ENCODE results near the gene PHLPP1.

The PHLPP1 gene

DNA sequence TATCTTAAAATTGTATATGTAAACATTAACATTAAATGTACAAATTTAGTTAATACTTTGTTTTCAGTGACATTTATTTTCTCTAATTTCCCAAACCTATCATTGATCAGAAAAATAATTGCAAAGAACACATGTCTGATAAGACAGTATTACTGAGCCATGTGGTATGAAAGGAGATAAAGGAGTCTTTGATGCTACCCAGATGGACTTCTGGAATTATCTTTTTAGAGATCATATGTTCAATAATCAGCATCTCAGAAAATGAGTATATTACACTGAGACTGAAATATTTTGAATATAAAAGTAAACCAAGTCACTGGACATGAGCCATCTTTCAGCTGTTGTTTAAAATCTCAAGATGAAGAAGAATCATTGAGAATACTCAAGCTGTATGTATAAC is 153.3 kb downstream of the PHLPP1 start:
- TF ChIP-seq, protein P1, sequence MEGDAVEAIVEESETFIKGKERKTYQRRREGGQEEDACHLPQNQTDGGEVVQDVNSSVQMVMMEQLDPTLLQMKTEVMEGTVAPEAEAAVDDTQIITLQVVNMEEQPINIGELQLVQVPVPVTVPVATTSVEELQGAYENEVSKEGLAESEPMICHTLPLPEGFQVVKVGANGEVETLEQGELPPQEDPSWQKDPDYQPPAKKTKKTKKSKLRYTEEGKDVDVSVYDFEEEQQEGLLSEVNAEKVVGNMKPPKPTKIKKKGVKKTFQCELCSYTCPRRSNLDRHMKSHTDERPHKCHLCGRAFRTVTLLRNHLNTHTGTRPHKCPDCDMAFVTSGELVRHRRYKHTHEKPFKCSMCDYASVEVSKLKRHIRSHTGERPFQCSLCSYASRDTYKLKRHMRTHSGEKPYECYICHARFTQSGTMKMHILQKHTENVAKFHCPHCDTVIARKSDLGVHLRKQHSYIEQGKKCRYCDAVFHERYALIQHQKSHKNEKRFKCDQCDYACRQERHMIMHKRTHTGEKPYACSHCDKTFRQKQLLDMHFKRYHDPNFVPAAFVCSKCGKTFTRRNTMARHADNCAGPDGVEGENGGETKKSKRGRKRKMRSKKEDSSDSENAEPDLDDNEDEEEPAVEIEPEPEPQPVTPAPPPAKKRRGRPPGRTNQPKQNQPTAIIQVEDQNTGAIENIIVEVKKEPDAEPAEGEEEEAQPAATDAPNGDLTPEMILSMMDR (IDR thresholded peaks at IDR 0.05), result no peak
- Histone ChIP-seq H3K4me1 (peaks cover under 1% of the 10 kb centered on the region), H3K4me3 (ENCODE audit: low read depth, low read length) (no peak overlapping the region), H3K9me3 (ENCODE audit: control insufficient read depth, low read length) (no peaks in the 10 kb centered on the region), H3K79me2 (no peaks in the 10 kb centered on the region), H3K36me3 (ENCODE audit: control insufficient read depth, insufficient read depth, low read length) (no peaks in the 10 kb centered on the region), H2AFZ (no peak overlapping the region), H3K9ac (no peak overlapping the region), H3K27ac (no peak overlapping the region), H3K4me2 (ENCODE audit: low read length) (no peak overlapping the region), H3K27me3 (ENCODE audit: control insufficient read depth, insufficient read depth, low read length) (no peaks in the 10 kb centered on the region)

GRCh38 chr18:62870643-62871042 is 155.3 kb downstream of the PHLPP1 start:
- H3K27ac ChIP-seq, result no peak overlapping the region
- no peaks in the 10 kb centered on the region for H3K9me3 ChIP-seq (ENCODE audit: control insufficient read depth, low read length)
- TF ChIP-seq, protein P1 (IDR thresholded peaks at IDR 0.05), result no peak
- H3K4me2 ChIP-seq (ENCODE audit: low read length), result peak overlapping the region; percentile 18
- peak overlapping the region; percentile 2 for H3K4me3 ChIP-seq (ENCODE audit: low read depth, low read length)
- no peaks in the 10 kb centered on the region for H3K36me3 ChIP-seq (ENCODE audit: control insufficient read depth, insufficient read depth, low read length)
- no peak overlapping the region for H2AFZ ChIP-seq
- H3K9ac ChIP-seq, result no peak overlapping the region
- H3K79me2 ChIP-seq, result no peaks in the 10 kb centered on the region
- H3K27me3 ChIP-seq (ENCODE audit: control insufficient read depth, insufficient read depth, low read length), result no peaks in the 10 kb centered on the region
- no peaks in the 10 kb centered on the region for H3K4me1 ChIP-seq

GRCh38 chr18:62875323-62875722 is 160.0 kb downstream of the PHLPP1 start:
- TF ChIP-seq, protein P1 (IDR thresholded peaks at IDR 0.05), result no peak
- H3K27me3 ChIP-seq (ENCODE audit: control insufficient read depth, insufficient read depth, low read length), result no peaks in the 10 kb centered on the region

DNA sequence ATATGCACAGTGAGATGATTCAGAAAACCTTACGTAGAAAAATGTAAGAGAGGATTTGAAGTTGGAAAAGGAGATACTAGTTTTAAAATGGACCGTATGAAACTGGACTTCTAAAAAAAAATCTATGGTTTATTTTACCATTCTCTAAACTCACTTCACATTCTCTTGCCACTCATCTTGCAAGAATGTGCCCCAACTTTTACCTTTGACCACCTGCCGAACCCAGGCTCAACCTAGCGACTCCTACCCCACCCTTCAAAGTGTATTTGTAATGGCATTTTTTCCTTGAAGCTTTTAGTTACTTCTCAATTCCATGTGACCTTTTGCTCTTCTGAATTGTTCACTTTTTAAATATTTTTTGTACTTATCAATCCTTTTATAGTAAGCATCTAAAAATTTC is 160.8 kb downstream of the PHLPP1 start:
- Histone ChIP-seq H3K9me3 (ENCODE audit: control insufficient read depth, low read length) (no peaks in the 10 kb centered on the region), H3K4me1 (no peaks in the 10 kb centered on the region), H3K36me3 (ENCODE audit: control insufficient read depth, insufficient read depth, low read length) (no peaks in the 10 kb centered on the region), H3K9ac (no peak overlapping the region), H3K4me2 (ENCODE audit: low read length) (no peak overlapping the region), H3K27ac (no peak overlapping the region), H3K4me3 (ENCODE audit: low read depth, low read length) (no peak overlapping the region), H3K27me3 (ENCODE audit: control insufficient read depth, insufficient read depth, low read length) (no peaks in the 10 kb centered on the region), H2AFZ (no peak overlapping the region), H3K79me2 (peaks cover 2% of the 10 kb centered on the region)
- TF ChIP-seq, protein P1 (IDR thresholded peaks at IDR 0.05), result no peak

More at GRCh38 chr18:62875323-62875722, 160.0 kb downstream of the PHLPP1 start:
- Histone ChIP-seq H3K9ac (no peak overlapping the region), H3K79me2 (peaks cover 2% of the 10 kb centered on the region), H3K36me3 (ENCODE audit: control insufficient read depth, insufficient read depth, low read length) (no peaks in the 10 kb centered on the region), H3K4me1 (no peaks in the 10 kb centered on the region), H3K9me3 (ENCODE audit: control insufficient read depth, low read length) (no peaks in the 10 kb centered on the region), H3K27ac (no peak overlapping the region), H3K4me2 (ENCODE audit: low read length) (no peak overlapping the region), H3K4me3 (ENCODE audit: low read depth, low read length) (no peak overlapping the region), H2AFZ (no peak overlapping the region)

- peaks cover 2% of the 10 kb centered on the region for H3K79me2 ChIP-seq
- TF ChIP-seq, protein P1 (IDR thresholded peaks at IDR 0.05), result no peak
These were observed 161.5 kb downstream of the PHLPP1 start for GRCh38 chr18:62876828-62877227.

More at GRCh38 chr18:62876828-62877227, 161.5 kb downstream of the PHLPP1 start:
- no peak overlapping the region for H3K9ac ChIP-seq
- H3K9me3 ChIP-seq (ENCODE audit: control insufficient read depth, low read length), result no peaks in the 10 kb centered on the region
- H3K27ac ChIP-seq, result no peak overlapping the region
- H3K4me2 ChIP-seq (ENCODE audit: low read length), result no peak overlapping the region
- H3K36me3 ChIP-seq (ENCODE audit: control insufficient read depth, insufficient read depth, low read length), result no peaks in the 10 kb centered on the region
- no peak overlapping the region for H3K4me3 ChIP-seq (ENCODE audit: low read depth, low read length)
- no peak overlapping the region for H2AFZ ChIP-seq
- no peaks in the 10 kb centered on the region for H3K27me3 ChIP-seq (ENCODE audit: control insufficient read depth, insufficient read depth, low read length)
- no peaks in the 10 kb centered on the region for H3K4me1 ChIP-seq
